Putamen (tissue), 1 donor: ENCODE results near the gene RPSA.
"Not testable (repeated sequence)": the region's sequence is repeated elsewhere in the genome, so short reads cannot be mapped to it uniquely, and the experiment has no call there.

ENCODE experiments used
- DNase-seq: peaks from one replicate; pipeline ENCODE4 v3.0.0-alpha.2; 2016; ENCODE audit warnings: low spot score

The RPSA gene

GRCh38 chr3:39388741-39389248, 17.7 kb upstream of the RPSA start:
- DNase-seq: no peak

GRCh38 chr3:39390181-39390580, 16.3 kb upstream of the RPSA start:
- DNase-seq: no peak

GRCh38 chr3:39396690-39397089, 9.8 kb upstream of the RPSA start:
- DNase-seq: no peak

GRCh38 chr3:39398700-39399099, 7.8 kb upstream of the RPSA start:
- no peak for DNase-seq

DNA sequence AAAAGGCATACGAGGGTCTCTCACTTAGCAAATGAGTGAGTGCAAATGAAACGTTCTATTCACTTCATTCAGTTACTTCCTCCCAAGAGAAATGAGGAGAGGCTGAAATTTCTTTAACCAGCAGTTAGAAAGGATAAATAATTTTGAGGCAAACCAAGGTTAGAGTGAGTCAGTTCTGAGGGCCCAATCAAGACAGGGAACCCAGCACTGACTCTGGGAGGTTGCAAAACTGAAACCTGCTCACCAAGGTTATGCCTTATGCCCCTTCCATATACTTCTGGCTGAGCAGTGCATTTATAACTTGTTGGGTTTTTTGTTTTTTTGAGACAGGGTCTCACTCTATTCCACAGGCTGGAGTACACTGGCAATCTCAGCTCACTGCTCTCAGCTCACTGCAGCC, 4.5 kb upstream of the RPSA start:
- DNase-seq: no peak

DNA sequence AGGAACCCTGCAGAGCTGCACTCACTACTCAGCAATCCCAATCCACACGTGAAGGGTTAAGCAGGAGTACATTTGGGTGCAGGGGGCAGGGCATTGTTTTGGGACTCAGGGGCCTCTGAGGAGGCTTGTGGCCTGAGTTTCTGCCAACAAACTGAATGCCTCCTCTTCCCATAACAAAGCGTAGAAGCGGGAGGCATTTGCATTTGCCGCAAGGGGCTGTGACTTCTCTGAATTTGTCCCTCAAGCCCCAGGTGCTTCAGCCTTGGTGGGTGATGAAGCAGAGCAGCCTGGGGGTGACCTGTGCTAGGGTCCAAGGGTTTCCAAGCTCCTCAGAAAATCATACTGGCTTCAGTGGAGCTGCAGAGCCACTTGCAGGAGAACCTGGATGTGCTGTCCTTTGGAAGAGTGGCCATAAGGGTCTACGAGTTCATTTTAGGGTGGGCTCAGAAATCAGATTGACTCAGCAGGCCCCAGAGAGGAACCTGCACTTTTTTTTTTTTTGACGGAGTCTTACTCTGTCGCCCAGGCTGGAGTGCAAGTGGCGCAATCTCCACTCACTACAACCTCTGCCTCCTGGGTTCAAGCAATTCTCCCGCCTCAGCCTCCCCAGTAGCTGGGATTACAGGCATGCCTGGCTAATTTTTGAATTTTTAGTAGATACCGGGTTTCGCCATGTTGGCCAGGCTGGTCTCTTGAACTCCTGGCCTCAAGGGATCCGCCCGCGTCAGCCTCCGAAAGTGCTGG, 1.4 kb upstream of the RPSA start:
- DNase-seq: no peak

DNA sequence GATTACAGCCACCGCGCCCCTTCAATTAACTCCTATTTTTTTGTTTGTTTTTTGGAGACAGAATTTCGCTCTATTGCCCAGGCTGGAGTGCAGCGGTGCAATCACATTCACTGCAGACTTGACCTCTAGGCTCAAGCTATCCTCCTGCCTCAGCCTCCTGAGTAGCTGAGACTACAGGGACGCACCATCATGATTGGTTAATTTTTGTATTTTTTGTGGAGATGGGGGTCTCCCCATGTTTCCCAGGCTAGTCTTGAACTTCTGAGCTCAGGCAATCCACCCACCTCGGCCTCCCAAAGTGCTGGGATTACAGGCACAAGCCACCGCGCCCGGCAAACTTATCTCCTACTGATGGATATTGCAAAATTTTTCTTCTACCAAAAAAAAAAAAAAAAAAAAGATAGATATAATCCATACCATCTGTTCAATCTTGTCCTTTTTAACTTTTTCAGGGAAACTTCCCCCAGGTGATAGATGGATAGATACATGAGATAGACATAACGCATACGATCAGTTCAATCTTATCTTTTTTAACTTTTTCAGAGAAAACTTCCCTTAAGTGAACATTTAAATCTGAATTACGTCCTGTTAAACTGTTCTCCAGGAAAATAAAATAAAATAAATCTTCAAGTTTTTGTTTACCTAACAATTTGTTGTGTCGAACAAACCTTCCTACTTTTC, 693 bp upstream of the RPSA start:
- DNase-seq: no peak

DNA sequence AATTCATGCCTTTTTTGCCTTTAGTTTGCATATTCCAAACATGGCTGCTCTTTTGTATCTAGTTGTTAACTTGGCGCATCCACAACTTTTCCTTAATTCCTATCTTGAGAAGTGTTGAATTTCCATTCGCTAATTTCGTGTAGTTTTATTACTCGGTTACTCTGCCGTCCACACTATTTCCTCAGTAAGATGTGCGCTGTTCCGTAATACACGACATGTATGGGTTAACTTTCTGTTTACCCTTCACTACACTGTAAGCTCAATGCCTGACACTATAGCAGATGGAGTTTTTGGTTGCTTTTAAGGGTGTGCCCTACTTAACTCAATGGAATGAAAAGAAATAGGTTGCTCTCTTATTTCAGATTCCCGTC, 724 bp downstream of the RPSA start:
- no peak for DNase-seq

- DNase-seq: no peak
Measured at GRCh38 chr3:39407773-39408492, 1.4 kb downstream of the RPSA start.

DNA sequence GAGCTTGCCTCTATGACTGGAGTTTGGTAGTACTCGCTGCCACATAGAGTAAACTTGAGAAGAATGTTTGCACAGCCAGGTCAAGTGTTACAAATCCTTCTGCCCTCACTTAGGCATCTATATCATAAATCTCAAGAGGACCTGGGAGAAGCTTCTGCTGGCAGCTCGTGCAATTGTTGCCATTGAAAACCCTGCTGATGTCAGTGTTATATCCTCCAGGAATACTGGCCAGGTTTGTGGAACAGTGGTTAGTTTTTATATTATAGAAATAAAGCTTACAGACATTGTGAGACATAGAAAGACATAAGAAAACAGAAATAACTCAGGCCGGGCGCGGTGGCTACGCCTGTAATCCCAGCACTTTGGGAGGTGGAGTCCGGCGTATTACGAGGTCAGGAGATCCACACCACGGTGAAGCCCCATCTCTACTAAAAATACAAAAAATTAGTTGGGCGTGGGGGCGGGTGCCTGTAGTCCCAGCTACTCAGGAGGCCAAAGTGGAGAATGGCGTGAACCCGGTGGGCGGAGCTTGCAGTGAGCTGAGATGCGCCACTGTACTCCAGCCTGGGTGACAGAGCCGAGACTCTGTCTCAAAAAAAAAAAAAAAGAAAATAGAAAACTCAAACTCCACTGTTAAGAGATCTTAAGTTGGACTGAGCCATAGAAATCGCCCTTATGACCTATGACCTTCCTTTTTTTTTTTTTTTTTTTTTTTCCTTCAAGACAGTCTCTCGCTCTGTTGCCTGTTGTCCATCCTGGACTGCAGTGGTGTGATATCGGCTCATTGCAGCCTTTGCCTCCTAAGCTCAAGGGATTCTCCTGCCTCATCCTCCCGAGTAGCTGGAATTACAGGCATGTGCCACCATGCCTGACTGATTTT, 2.2 kb downstream of the RPSA start:
- no peak for DNase-seq

- no peak for DNase-seq
Measured at GRCh38 chr3:39409514-39410136, 3.1 kb downstream of the RPSA start.

DNA sequence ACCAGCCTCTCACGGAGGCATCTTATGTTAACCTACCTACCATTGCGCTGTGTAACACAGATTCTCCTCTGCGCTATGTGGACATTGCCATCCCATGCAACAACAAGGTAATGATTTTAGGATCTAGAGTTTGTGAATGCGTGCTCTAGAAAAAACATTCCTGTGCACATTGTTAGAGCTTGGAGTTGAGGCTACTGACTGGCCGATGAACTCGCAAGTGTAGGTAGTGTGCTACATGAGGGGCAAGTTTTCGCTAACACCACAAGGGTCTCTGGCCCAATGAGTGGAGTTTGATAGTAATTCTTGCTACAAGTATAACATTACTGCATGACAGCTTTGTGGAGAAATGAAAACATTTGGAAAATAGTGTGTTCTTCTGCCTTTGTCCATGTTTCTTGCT, 4.4 kb downstream of the RPSA start:
- no peak for DNase-seq

GRCh38 chr3:39412668-39413260, 6.2 kb downstream of the RPSA start:
- no peak for DNase-seq

GRCh38 chr3:39413691-39414420, 7.3 kb downstream of the RPSA start:
- DNase-seq: no peak

- DNase-seq: no peak
Measured at GRCh38 chr3:39414421-39414907, 7.9 kb downstream of the RPSA start.

DNA sequence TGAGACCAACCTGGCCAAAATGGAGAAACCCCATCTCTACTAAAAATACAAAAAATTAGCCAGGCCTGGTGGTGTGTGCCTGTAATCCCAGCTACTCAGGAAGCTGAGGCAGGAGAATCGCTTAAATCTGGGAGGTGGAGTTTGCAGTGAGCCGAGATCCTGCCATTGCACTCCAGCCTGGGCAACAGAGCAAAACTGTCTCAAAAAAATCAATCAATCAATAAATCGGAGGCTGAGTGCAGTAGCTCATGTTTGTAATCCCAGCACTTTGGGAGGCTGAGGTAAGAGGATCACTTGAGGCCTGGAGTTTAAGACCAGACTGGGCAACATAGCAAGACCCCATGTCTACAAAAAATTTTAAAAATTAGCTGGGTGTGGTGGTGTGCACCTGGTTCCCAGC, 8.8 kb downstream of the RPSA start:
- not testable (repeated sequence) for DNase-seq

- no peak for DNase-seq
Measured at GRCh38 chr3:39415983-39416382, 9.5 kb downstream of the RPSA start.

DNA sequence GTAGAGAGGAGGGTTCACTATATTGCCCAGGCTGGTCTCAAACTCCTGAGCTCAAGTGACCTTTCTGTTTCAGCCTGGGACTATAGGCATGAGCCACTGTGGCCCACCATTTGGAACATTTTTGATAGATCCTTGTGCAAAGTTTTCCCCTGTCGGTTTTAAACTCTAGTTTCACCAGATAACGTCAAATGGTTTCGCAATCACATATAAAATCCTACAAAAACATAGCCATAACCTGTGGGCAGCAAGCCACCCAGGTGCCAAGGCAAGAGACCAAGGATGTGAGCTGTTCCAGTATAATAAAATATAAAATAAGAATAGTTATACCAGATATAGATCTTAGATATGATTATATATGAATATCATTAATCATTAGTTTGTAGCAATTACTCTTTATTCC, 10.5 kb downstream of the RPSA start:
- DNase-seq: not testable (repeated sequence)

- DNase-seq: not testable (repeated sequence)
Measured at GRCh38 chr3:39418556-39419225, 12.2 kb downstream of the RPSA start.
